ENCODE measurements around the gene KMT2B.

The KMT2B gene

GRCh38 chr19:35729763-35730162 lies 12.0 kb downstream of the KMT2B start:
- H3K27me3 ChIP-seq (ENCODE audit: insufficient read depth, poor library complexity, severe bottlenecking) = no peaks in the 10 kb centered on the region
- H3K27ac ChIP-seq (ENCODE audit: poor library complexity, severe bottlenecking) = no peak overlapping the region
- TF ChIP-seq CTCF (IDR thresholded peaks at IDR 0.05; ENCODE audit: poor library complexity, severe bottlenecking) = no peak
- H3K4me1 ChIP-seq (ENCODE audit: insufficient read depth, poor library complexity, severe bottlenecking) = no peaks in the 10 kb centered on the region
- no peak for ATAC-seq (ENCODE audit: low read depth)
- no peaks in the 10 kb centered on the region for H3K9me3 ChIP-seq (ENCODE audit: severe bottlenecking)
- H3K36me3 ChIP-seq (ENCODE audit: low read depth) = peaks cover 92% of the 10 kb centered on the region
- no peak overlapping the region for H3K4me3 ChIP-seq (ENCODE audit: severe bottlenecking)
- no peak for DNase-seq (ENCODE audit: low spot score)

GRCh38 chr19:35730326-35730725 lies 12.5 kb downstream of the KMT2B start:
- H3K4me1 ChIP-seq (ENCODE audit: insufficient read depth, poor library complexity, severe bottlenecking) = no peaks in the 10 kb centered on the region
- no peak for ATAC-seq (ENCODE audit: low read depth)
- no peak overlapping the region for H3K27ac ChIP-seq (ENCODE audit: poor library complexity, severe bottlenecking)
- peaks cover 88% of the 10 kb centered on the region for H3K36me3 ChIP-seq (ENCODE audit: low read depth)
- no peaks in the 10 kb centered on the region for H3K27me3 ChIP-seq (ENCODE audit: insufficient read depth, poor library complexity, severe bottlenecking)
- TF ChIP-seq CTCF (IDR thresholded peaks at IDR 0.05; ENCODE audit: poor library complexity, severe bottlenecking) = no peak
- DNase-seq (ENCODE audit: low spot score) = no peak
- no peaks in the 10 kb centered on the region for H3K9me3 ChIP-seq (ENCODE audit: severe bottlenecking)
- H3K4me3 ChIP-seq (ENCODE audit: severe bottlenecking) = no peak overlapping the region

GRCh38 chr19:35731353-35731752 lies 13.6 kb downstream of the KMT2B start:
- TF ChIP-seq CTCF (IDR thresholded peaks at IDR 0.05; ENCODE audit: poor library complexity, severe bottlenecking) = no peak
- H3K27ac ChIP-seq (ENCODE audit: poor library complexity, severe bottlenecking) = no peak overlapping the region
- ATAC-seq (ENCODE audit: low read depth) = no peak

GRCh38 chr19:35731779-35732405 lies 14.1 kb downstream of the KMT2B start:
- Histone ChIP-seq H3K27me3 (ENCODE audit: insufficient read depth, poor library complexity, severe bottlenecking) (no peaks in the 10 kb centered on the region), H3K27ac (ENCODE audit: poor library complexity, severe bottlenecking) (no peak overlapping the region), H3K36me3 (ENCODE audit: low read depth) (peaks cover 87% of the 10 kb centered on the region), H3K9me3 (ENCODE audit: severe bottlenecking) (no peaks in the 10 kb centered on the region), H3K4me1 (ENCODE audit: insufficient read depth, poor library complexity, severe bottlenecking) (no peaks in the 10 kb centered on the region), H3K4me3 (ENCODE audit: severe bottlenecking) (no peak overlapping the region)
- DNase-seq (ENCODE audit: low spot score) (no peak), ATAC-seq (ENCODE audit: low read depth) (no peak)
- TF ChIP-seq CTCF (IDR thresholded peaks at IDR 0.05; ENCODE audit: poor library complexity, severe bottlenecking) = no peak

More at GRCh38 chr19:35731353-35731752, 13.6 kb downstream of the KMT2B start:
- H3K4me1 ChIP-seq (ENCODE audit: insufficient read depth, poor library complexity, severe bottlenecking) = no peaks in the 10 kb centered on the region
- H3K4me3 ChIP-seq (ENCODE audit: severe bottlenecking) = no peak overlapping the region
- peaks cover 87% of the 10 kb centered on the region for H3K36me3 ChIP-seq (ENCODE audit: low read depth)
- no peaks in the 10 kb centered on the region for H3K27me3 ChIP-seq (ENCODE audit: insufficient read depth, poor library complexity, severe bottlenecking)
- H3K9me3 ChIP-seq (ENCODE audit: severe bottlenecking) = no peaks in the 10 kb centered on the region
- no peak for DNase-seq (ENCODE audit: low spot score)

- DNase-seq (ENCODE audit: low spot score) (no peak), ATAC-seq (ENCODE audit: low read depth) (no peak)
- H3K27me3 ChIP-seq (ENCODE audit: insufficient read depth, poor library complexity, severe bottlenecking) = no peaks in the 10 kb centered on the region
- no peaks in the 10 kb centered on the region for H3K9me3 ChIP-seq (ENCODE audit: severe bottlenecking)
- no peaks in the 10 kb centered on the region for H3K4me1 ChIP-seq (ENCODE audit: insufficient read depth, poor library complexity, severe bottlenecking)
- no peak for TF ChIP-seq CTCF (IDR thresholded peaks at IDR 0.05; ENCODE audit: poor library complexity, severe bottlenecking)
- H3K4me3 ChIP-seq (ENCODE audit: severe bottlenecking) = no peak overlapping the region
- peaks cover 87% of the 10 kb centered on the region for H3K36me3 ChIP-seq (ENCODE audit: low read depth)
- no peak overlapping the region for H3K27ac ChIP-seq (ENCODE audit: poor library complexity, severe bottlenecking)
These were observed 14.9 kb downstream of the KMT2B start for GRCh38 chr19:35732540-35733179.

Data from RWPE2 (cell line).